ENCODE data around the gene NDFIP2.

Gene NDFIP2

GRCh38 chr13:79452239-79452913, 28.6 kb upstream of the NDFIP2 start:
- Histone ChIP-seq H3K36me3 (ENCODE audit: control insufficient read depth, insufficient read depth, low read length) (no peaks in the 10 kb centered on the region), H3K27me3 (replicated peaks; ENCODE audit: control insufficient read depth, insufficient read depth, low read length) (no peaks in the 10 kb centered on the region), H3K4me3 (replicated peaks; ENCODE audit: low read depth, low read length) (no peak overlapping the region)
- TF ChIP-seq CTCF (IDR thresholded peaks at IDR 0.05; ENCODE audit: insufficient read depth, low read length, poor library complexity, severe bottlenecking) = no peak
- no peak for DNase-seq (ENCODE audit: extremely low read depth, insufficient read length)

GRCh38 chr13:79455331-79455730, 25.6 kb upstream of the NDFIP2 start:
- TF ChIP-seq CTCF (IDR thresholded peaks at IDR 0.05; ENCODE audit: insufficient read depth, low read length, poor library complexity, severe bottlenecking) = no peak
- no peaks in the 10 kb centered on the region for H3K27me3 ChIP-seq (replicated peaks; ENCODE audit: control insufficient read depth, insufficient read depth, low read length)
- DNase-seq (ENCODE audit: extremely low read depth, insufficient read length) = no peak
- no peaks in the 10 kb centered on the region for H3K36me3 ChIP-seq (ENCODE audit: control insufficient read depth, insufficient read depth, low read length)
- H3K4me3 ChIP-seq (replicated peaks; ENCODE audit: low read depth, low read length) = no peak overlapping the region

GRCh38 chr13:79456051-79456450, 24.9 kb upstream of the NDFIP2 start:
- no peak for TF ChIP-seq CTCF (IDR thresholded peaks at IDR 0.05; ENCODE audit: insufficient read depth, low read length, poor library complexity, severe bottlenecking)
- no peak for DNase-seq (ENCODE audit: extremely low read depth, insufficient read length)
- Histone ChIP-seq H3K36me3 (ENCODE audit: control insufficient read depth, insufficient read depth, low read length) (no peaks in the 10 kb centered on the region), H3K27me3 (replicated peaks; ENCODE audit: control insufficient read depth, insufficient read depth, low read length) (no peaks in the 10 kb centered on the region), H3K4me3 (replicated peaks; ENCODE audit: low read depth, low read length) (no peak overlapping the region)

GRCh38 chr13:79456656-79457365, 24.1 kb upstream of the NDFIP2 start:
- Histone ChIP-seq H3K27me3 (replicated peaks; ENCODE audit: control insufficient read depth, insufficient read depth, low read length) (no peaks in the 10 kb centered on the region), H3K4me3 (replicated peaks; ENCODE audit: low read depth, low read length) (no peak overlapping the region), H3K36me3 (ENCODE audit: control insufficient read depth, insufficient read depth, low read length) (no peaks in the 10 kb centered on the region)
- TF ChIP-seq CTCF (IDR thresholded peaks at IDR 0.05; ENCODE audit: insufficient read depth, low read length, poor library complexity, severe bottlenecking) = no peak
- DNase-seq (ENCODE audit: extremely low read depth, insufficient read length) = no peak

- no peak for TF ChIP-seq CTCF (IDR thresholded peaks at IDR 0.05; ENCODE audit: insufficient read depth, low read length, poor library complexity, severe bottlenecking)
These were observed 23.6 kb upstream of the NDFIP2 start for GRCh38 chr13:79457390-79457789.

More at GRCh38 chr13:79457390-79457789, 23.6 kb upstream of the NDFIP2 start:
- Histone ChIP-seq H3K27me3 (replicated peaks; ENCODE audit: control insufficient read depth, insufficient read depth, low read length) (no peaks in the 10 kb centered on the region), H3K36me3 (ENCODE audit: control insufficient read depth, insufficient read depth, low read length) (no peaks in the 10 kb centered on the region), H3K4me3 (replicated peaks; ENCODE audit: low read depth, low read length) (no peak overlapping the region)
- no peak for DNase-seq (ENCODE audit: extremely low read depth, insufficient read length)

Measured in GM06990 (cell line).